BLaER1 treated with 17β-estradiol and CSF1 and Interleukin-3, amounts not matched to agents 10 nM and 100 nM (cell line): Measurements from ENCODE around the gene HYCC1.
"Not testable (repeated sequence)": the region's sequence is repeated elsewhere in the genome, so short reads cannot be mapped to it uniquely, and the experiment has no call there.

Source experiments
- H3K27ac ChIP-seq, 11 experiments: shearing (Covaris generic); formaldehyde crosslinking; 2 replicates each; pipeline ENCODE4 v1.8.1; 2022
- H3K27me3 ChIP-seq, 11 experiments: shearing (Covaris generic); formaldehyde crosslinking; 2 replicates each; pipeline ENCODE4 v1.8.1; 2022
- H3K36me3 ChIP-seq, 11 experiments: shearing (Covaris generic); formaldehyde crosslinking; 2 replicates each; pipeline ENCODE4 v1.8.1; 2022
- H3K4me1 ChIP-seq, 10 experiments: shearing (Covaris generic); formaldehyde crosslinking; 2 replicates each; pipeline ENCODE4 v1.8.1; 2022
- H3K4me2 ChIP-seq, 11 experiments: shearing (Covaris generic); formaldehyde crosslinking; 2 replicates each; pipeline ENCODE4 v1.8.1; 2022
- H3K4me3 ChIP-seq, 10 experiments: shearing (Covaris generic); formaldehyde crosslinking; 2 replicates each; pipeline ENCODE4 v1.8.1; 2022
- H3K9ac ChIP-seq, 11 experiments: shearing (Covaris generic); formaldehyde crosslinking; 2 replicates each; pipeline ENCODE4 v1.8.1; 2022
- H3K9me3 ChIP-seq, 11 experiments: shearing (Covaris generic); formaldehyde crosslinking; replicated peaks in 1 of 11; 2 replicates each; pipeline ENCODE4 v1.8.1; 2022
- H4K20me1 ChIP-seq, 11 experiments: shearing (Covaris generic); formaldehyde crosslinking; 2 replicates each; pipeline ENCODE4 v1.8.1; 2022
- Cebpa-rat ChIP-seq, 11 experiments: shearing (Covaris generic); IDR thresholded peaks; 2 replicates each; pipeline ENCODE4 v1.8.1; 2022

The HYCC1 gene

DNA sequence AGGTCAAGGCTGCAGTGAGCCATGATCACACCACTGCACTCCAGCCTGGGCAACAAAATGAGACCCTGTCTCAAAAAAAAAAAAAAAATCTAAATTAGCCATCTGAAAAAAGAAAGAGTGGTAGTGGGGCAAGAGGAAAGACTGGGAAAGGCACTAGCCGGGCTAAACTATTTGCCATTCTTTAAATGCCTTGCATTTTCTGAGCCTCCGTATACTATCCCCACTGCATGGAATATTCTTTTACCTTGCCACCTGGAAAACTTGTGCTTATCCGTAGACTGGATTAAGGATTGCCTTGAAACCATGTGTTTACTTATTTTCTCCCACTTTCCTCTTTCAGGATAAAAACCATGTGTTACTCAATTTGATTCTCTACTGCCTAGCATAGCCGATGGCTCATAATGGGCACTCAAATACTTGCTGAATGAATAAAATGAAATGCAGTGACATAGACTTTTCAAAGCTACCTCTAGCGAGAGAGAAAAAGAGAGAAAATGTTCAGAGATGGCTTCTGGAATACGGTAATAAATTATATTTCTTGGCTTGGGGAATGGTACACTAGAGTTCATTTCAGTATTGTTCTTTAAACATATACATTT is 30.6 kb downstream of the HYCC1 start:
- TF ChIP-seq Cebpa-rat (IDR thresholded peaks at IDR 0.05), result no peak
- no peaks in the 10 kb centered on the region for H3K9me3 ChIP-seq
- H3K27me3 ChIP-seq, result no peaks in the 10 kb centered on the region
- H3K9ac ChIP-seq, result no peak overlapping the region
- no peak overlapping the region for H3K27ac ChIP-seq
- H4K20me1 ChIP-seq, result peaks cover 0 to 46% (median 0%) of the 10 kb centered on the region in 11 experiments; a peak in 4 of 22 replicates
- peaks cover 9 to 85% (median 20%) of the 10 kb centered on the region in 11 experiments; a peak in 20 of 22 replicates for H3K36me3 ChIP-seq
- H3K4me1 ChIP-seq, result peaks cover 0 to 10% (median 0%) of the 10 kb centered on the region in 10 experiments; a peak in 6 of 20 replicates
- no peak overlapping the region for H3K4me3 ChIP-seq
- no peak overlapping the region for H3K4me2 ChIP-seq

- H3K27me3 ChIP-seq, result no peaks in the 10 kb centered on the region
- H3K4me3 ChIP-seq, result no peak overlapping the region
- no peak overlapping the region for H3K27ac ChIP-seq
- peak overlapping the region in 3 of 11 experiments; percentile 13 to 57 (median 28); a peak in 5 of 22 replicates for H3K4me2 ChIP-seq
- TF ChIP-seq Cebpa-rat (IDR thresholded peaks at IDR 0.05), result no peak
- H3K9ac ChIP-seq, result no peak overlapping the region
- H4K20me1 ChIP-seq, result peaks cover 0 to 27% (median 0%) of the 10 kb centered on the region in 11 experiments; a peak in 3 of 22 replicates
- H3K9me3 ChIP-seq, result no peaks in the 10 kb centered on the region
- H3K4me1 ChIP-seq, result peaks cover 0 to 10% (median 0%) of the 10 kb centered on the region in 10 experiments; a peak in 6 of 20 replicates
- H3K36me3 ChIP-seq, result peaks cover 22 to 86% (median 37%) of the 10 kb centered on the region in 11 experiments
Observed at GRCh38 chr7:22980422-22980821, 33.5 kb downstream of the HYCC1 start.

DNA sequence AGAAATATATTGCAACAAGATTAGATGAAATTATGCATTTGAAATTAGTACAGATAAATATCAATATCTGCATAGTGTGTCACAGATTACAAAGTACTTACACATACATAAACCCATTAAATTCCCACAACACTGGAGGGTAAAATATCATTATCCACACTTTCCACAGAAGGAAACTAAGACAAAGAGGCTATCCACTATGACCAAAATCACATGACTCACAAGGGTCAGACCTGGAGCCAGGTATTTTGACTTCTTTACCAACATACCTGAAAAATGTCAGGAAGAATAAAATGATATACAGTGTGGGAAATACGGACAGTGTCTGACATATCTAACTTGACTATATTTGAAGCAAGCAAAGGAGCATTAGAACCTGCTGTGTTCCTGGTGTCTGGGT is 34.1 kb downstream of the HYCC1 start:
- Histone ChIP-seq H3K4me1 (peaks cover 0 to 10% (median 0%) of the 10 kb centered on the region in 10 experiments; a peak in 6 of 20 replicates), H3K27ac (no peak overlapping the region), H3K4me3 (no peak overlapping the region), H3K27me3 (no peaks in the 10 kb centered on the region), H4K20me1 (peaks cover 0 to 23% (median 0%) of the 10 kb centered on the region in 11 experiments; a peak in 3 of 22 replicates), H3K9ac (no peak overlapping the region), H3K36me3 (peaks cover 25 to 86% (median 38%) of the 10 kb centered on the region in 11 experiments), H3K4me2 (no peak overlapping the region), H3K9me3 (no peaks in the 10 kb centered on the region)
- TF ChIP-seq Cebpa-rat (IDR thresholded peaks at IDR 0.05), result no peak

DNA sequence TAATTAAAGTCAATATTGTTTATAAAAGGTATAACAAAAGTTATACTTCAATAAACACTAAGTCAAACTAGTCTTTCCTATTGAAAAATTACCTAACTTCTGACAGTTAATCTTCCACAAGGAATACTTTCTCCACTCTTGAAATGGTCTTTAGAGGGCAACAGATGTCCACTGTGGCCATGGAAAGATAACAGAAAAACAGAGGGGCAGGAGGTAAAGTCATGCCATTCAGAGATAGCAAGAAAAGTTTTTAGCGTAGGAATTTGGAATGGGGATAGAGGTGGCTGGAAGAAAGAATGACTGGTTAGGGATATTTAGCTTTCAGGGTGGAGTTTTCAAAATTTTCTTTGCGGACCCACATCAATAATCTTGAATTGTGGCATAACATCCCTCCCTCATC is 34.7 kb downstream of the HYCC1 start:
- peaks cover 27 to 86% (median 41%) of the 10 kb centered on the region in 11 experiments for H3K36me3 ChIP-seq
- no peak overlapping the region for H3K9ac ChIP-seq
- H3K4me2 ChIP-seq, result no peak overlapping the region
- H3K27me3 ChIP-seq, result no peaks in the 10 kb centered on the region
- no peak overlapping the region for H3K4me3 ChIP-seq
- peaks cover 0 to 17% (median 0%) of the 10 kb centered on the region in 11 experiments; a peak in 3 of 22 replicates for H4K20me1 ChIP-seq
- H3K9me3 ChIP-seq, result no peaks in the 10 kb centered on the region
- no peak overlapping the region for H3K27ac ChIP-seq
- peaks cover 0 to 10% (median 0%) of the 10 kb centered on the region in 10 experiments; a peak in 6 of 20 replicates for H3K4me1 ChIP-seq
- no peak for TF ChIP-seq Cebpa-rat (IDR thresholded peaks at IDR 0.05)

DNA sequence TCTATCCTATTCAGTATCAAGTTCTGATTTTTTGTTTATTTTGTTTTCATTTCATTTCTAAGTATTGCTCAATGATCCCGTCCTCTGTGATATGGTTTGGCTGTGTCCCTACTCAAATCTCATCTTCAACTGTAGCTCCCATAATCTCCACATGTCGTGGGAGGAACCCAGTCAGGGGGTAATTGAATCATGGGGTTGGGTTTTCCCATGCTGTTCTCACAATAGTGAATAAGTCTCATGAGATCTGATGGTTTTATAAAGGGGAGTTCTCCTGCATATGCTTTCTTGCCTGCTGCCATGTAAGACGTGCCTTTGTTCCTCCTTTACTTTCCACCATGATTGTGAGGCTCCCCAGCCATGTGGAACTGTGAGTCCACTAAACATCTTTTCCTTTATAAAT is 39.3 kb downstream of the HYCC1 start:
- not testable (repeated sequence) for H3K27me3 ChIP-seq, H3K9ac ChIP-seq, H3K27ac ChIP-seq, H3K4me2 ChIP-seq, H3K4me3 ChIP-seq, H3K4me1 ChIP-seq, H3K9me3 ChIP-seq, H4K20me1 ChIP-seq
- peaks cover 34 to 95% (median 57%) of the 10 kb centered on the region in 11 experiments for H3K36me3 ChIP-seq

DNA sequence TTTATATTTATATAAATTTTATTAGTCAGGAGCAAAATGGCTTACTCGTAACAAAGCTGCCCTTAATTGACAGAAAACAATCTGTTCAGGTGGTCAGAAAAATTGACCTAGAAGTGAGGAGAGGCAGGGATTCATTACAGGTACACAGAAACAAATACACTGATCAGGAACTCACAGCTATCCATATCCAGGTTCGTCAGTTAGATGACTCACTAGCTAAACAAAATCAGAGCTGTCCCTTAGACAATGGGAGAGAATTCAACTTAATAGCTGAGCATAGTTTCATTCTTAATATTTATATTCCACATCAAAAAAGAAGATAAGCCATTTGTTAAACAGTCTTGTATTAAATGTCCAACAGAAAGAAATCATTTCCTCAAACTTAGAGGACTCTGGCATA is 41.7 kb downstream of the HYCC1 start:
- TF ChIP-seq Cebpa-rat (IDR thresholded peaks at IDR 0.05), result no peak

GRCh38 chr7:22969010-22969431 is 44.9 kb downstream of the HYCC1 start:
- Histone ChIP-seq H3K4me1 (no peaks in the 10 kb centered on the region), H3K27ac (no peak overlapping the region), H4K20me1 (no peaks in the 10 kb centered on the region), H3K27me3 (no peaks in the 10 kb centered on the region), H3K36me3 (peaks cover 26 to 96% (median 45%) of the 10 kb centered on the region in 11 experiments; a peak in 21 of 22 replicates), H3K9ac (no peak overlapping the region), H3K9me3 (no peaks in the 10 kb centered on the region), H3K4me2 (no peak overlapping the region), H3K4me3 (no peak overlapping the region)
- no peak for TF ChIP-seq Cebpa-rat (IDR thresholded peaks at IDR 0.05)

More for the DNA sequence above, 41.7 kb downstream of the HYCC1 start:
- Histone ChIP-seq H3K27ac (no peak overlapping the region), H3K36me3 (peaks cover 45 to 96% (median 62%) of the 10 kb centered on the region in 11 experiments), H3K9ac (no peak overlapping the region), H3K27me3 (no peaks in the 10 kb centered on the region), H3K9me3 (no peaks in the 10 kb centered on the region), H4K20me1 (no peaks in the 10 kb centered on the region), H3K4me2 (no peak overlapping the region), H3K4me1 (no peaks in the 10 kb centered on the region), H3K4me3 (no peak overlapping the region)
